GM21717 (cell line): ENCODE data around the gene KAZN.

ENCODE experiments used
- ATAC-seq: cut with Tn5 transposase; IDR thresholded peaks from one replicate; pipeline ENCODE4 v1.9.1; 2021; ENCODE audit warnings: mild to moderate bottlenecking, moderate library complexity; ENCODE audit not compliant: unreplicated experiment

The KAZN gene

GRCh38 chr1:14875524-14876509 lies 277.3 kb downstream of the KAZN start:
- no peak for ATAC-seq

DNA sequence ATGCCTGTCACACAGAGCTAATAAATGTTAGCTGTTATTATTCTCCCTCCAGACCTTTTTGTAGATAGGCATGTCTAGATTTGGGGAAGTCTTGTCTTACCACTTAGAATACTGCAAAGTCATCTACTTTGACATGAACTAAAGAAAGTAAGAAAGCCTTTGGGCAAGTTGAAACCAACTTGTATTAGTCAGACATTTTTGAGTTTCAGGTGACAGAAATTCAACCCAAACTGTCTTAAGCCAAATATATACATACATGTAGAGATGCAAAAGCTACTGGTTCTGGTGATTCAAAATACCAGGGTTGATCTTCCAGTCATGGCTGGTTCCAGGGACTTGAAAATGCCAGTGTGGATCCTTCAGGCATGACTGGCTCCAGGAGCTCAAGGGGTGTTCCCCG lies 278.3 kb downstream of the KAZN start:
- no peak for ATAC-seq

DNA sequence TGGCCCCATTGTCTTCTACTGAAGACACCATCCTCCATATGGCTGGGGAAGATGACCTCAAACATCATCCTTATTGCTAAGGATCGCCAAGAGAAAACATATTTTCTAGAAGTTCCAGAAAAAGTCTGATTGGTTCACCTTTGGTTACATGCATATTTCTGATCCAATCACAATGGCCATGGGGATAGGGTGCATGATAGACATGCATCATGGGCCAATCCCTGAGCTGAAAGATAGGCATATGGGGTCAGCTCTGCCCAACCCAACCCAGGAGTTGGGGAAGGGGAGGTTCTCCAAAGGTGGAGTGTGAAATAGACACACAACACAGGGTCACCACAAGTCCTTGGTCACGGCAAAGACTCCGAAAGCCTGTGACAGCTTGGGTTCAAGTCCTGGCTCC lies 278.7 kb downstream of the KAZN start:
- ATAC-seq, result no peak

DNA sequence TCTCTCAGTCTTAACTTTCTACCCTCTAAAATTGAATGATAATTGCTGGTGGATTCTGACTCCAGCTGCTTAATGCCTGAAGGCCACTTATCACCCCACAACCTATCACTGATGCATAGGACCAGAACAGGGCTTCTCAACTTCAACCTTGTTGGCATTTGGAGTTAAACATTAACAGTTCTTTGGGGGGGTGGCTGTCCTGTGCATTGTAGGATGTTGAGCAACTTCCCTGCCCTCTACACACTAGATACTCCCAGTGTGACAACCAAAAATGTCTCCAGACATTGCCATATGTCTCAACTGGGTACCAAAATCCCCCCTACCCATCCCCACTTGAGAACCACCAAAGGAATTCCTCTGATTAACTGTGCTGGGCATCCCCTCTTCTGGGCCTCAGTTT lies 279.6 kb downstream of the KAZN start:
- no peak for ATAC-seq

DNA sequence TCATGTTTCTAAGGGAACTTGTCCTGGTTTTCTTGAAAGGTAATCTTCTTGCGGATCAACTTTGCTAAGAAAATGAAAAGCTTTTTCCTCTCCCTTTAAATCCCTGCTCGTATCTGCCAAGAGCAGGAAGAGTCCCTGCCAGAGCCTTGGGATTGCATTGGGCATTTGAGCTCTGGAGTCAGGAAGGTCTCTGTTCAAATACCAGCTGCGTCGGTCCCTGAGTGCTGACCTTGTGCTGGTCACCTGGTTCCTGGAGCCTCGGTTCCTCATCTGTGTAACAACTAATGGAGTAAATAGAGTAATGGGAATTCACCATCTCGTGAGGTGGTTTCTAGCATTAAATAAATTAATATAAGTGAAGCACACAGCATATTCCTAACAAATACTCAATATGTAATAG lies 280.5 kb downstream of the KAZN start:
- ATAC-seq, result no peak

- ATAC-seq, result no peak
Observed at GRCh38 chr1:14880456-14881316, 282.2 kb downstream of the KAZN start.

DNA sequence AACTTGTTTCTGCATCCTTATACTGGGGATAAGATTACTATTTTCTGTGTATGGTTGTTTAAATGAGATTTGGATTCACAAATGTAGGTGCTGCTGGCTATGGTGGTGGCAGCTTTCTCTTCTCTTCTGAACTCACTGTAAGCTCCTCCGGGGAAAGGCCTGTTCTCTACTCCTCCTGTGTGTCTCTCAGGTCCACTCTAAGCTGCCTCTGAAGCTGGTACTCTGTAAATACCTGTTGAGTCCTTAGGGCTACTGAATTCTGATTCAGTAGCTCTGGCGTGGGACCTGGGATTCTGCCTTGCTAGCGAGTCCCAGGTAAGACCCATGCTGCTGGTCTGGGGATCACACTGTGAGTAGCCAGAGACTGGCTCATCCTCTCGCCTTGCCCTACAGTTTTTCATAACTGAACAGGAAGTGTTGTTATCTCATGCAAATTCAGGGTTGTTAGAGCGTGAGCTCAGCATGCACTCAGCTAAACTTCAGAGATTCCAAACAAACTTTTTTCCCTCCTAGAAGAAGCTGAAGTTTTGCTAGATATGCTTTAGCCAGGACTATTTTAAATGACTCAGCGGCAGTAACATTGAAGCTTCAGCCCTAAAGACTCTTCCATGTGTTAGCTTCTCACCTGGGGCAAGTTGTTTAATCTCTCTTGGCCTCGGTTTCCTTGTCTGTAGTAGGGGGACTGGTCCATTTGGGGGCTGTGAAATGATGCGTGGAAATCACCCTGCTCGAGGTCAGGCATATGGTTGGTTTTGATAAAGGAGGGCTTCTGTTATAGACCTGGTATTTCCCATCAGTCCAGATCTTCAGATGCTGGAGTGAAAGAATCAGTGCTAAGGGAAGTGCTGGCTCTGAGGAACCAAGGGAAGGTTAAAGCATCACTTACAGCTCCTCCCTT lies 283.5 kb downstream of the KAZN start:
- peak; percentile 77 for ATAC-seq

GRCh38 chr1:14884614-14885175 lies 286.2 kb downstream of the KAZN start:
- no peak for ATAC-seq

GRCh38 chr1:14887044-14887566 lies 288.6 kb downstream of the KAZN start:
- no peak for ATAC-seq

DNA sequence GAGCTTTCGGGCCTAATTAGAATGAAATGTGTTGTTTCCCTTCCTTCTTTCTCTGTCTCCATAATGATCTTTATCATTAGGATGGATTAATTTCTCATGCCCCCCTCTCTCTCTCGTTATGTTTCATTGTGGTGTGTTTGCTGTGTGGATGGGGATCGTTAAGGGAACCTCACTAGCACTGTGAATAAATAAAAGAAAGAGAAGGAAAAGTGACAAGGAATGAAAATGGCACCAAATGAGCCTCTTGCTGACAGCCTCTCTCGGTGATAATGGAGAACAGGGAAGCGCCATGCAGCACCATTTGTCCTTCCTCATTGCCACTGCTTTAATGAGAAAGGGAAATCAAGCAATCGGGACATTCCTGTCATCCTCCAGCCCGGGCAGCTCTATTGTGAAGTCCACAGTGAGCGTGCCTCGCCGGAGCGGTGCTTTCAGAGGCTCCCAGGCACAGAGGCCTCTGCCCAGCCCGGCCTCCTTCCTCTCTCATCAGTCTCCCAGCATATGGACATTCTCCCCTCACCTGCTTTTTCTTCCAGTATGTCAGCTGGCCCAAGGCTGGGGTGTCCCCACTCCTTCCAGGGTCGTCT lies 289.4 kb downstream of the KAZN start:
- ATAC-seq, result no peak

GRCh38 chr1:14888374-14888773 lies 289.9 kb downstream of the KAZN start:
- no peak for ATAC-seq

- no peak for ATAC-seq
Observed at GRCh38 chr1:14889825-14890440, 291.4 kb downstream of the KAZN start.

DNA sequence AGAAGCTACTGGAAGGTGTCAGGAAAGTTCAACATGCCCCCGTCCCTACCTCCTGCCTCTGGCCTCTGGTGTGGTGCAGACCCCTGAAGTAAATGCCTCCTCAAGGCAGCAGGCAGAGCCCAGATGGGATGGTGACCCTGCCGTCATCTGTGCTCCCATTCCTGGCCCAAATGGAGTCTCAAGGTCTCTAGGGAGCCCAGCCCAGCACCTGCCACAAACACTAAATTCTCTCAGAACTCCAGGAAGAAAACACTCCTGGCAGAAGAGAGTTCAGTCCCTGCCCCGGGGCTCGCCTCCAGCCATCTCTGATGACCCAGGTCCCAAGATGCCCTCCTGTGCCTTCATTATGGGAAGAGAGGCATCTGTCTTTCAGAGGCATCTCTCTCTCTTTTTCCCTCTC lies 293.5 kb downstream of the KAZN start:
- no peak for ATAC-seq

DNA sequence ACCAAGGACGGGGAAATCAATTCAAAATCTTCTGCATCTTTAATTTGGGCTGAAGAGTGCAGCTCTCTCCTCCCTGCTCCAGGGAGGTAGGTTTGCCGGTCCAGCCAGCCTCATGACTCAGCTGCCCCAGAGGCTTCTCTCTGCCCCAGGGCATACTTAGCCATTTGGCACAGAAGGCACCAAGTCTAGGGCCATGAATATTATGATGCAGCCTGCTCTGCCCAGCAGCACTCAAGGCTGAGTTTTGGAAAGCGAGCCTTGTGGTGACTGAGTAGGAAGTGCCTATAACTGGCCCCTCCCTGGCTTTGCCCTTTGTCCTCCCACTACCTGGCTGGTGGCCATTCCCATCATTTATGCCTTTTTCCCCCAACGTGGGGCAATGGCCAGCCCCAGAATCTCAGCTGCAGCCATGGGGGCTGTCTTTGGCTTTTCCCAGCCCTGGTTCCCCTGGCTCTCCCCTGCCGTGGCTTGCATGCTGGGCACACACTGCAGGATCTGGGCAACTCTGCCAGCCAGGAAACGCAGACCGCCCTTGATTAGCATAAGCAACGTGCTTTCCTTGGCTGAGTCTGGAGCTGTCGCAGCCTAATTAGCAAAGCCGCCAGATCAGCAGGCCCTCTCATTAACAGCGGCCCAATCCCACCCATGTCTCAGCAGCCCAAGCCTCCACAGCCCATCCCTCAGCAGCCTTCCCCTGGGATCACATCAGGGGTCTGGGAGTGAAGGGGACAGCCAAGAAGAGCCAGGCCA lies 296.5 kb downstream of the KAZN start:
- ATAC-seq, result no peak

DNA sequence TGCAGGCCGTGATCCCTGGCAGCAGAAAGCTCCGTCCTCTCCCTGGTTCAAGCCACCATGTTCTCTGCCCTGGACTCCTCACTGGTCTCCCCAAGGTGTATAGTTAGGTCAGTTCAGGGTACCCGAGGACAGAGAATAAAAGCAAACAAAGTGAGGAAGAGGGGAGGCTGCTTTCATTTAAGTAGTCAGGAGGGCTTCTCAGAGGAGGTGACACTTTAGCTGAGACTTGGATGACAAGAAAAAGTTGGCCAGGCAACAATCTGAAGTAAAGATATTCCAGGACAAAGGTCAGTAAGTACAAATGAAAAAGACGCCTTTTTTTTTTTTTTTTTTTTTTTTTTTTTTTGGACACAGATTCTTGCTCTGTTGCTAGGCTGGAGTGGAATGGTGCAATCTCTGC lies 297.2 kb downstream of the KAZN start:
- ATAC-seq, result no peak

- no peak for ATAC-seq
Observed at GRCh38 chr1:14896381-14897079, 298.0 kb downstream of the KAZN start.

DNA sequence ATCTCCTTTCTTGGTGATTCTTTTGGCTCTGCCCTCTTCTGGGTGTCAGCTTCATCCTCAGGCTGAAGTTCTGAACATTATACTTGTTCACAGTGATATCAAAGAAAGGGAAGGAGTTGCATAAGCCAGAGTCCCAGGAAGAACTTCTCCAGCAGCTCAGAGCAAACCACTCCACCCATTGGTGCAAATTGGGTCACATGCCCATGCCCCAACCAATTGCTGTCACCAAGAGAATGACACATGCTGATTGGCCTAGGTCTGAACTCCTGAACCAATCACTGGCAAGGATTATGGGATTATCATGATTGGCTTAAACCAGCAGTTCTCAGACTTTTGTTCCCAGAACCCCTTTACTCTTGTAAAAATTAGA lies 298.6 kb downstream of the KAZN start:
- ATAC-seq, result no peak

DNA sequence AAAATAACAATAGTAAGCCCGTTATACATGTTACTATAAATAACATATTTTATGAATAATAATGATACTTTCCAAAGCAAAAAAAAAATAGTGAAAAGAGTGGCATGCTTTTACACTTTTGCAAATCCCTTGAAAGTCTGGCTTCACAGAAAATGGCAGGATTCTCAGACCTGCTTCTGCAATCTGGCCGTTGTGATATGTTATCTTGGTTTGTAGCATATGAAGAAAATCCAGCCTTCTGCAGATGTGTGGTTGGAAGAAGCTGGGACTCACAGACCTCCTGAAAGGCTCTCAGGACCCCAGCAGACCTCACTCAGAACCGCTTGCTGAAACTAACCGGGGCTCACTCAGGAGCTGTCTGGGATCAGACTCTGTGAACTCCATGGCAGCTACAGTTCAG lies 299.1 kb downstream of the KAZN start:
- no peak for ATAC-seq
